ENCODE measurements around the gene PGP. TPM values are rescaled to one million over a fixed set of nuclear protein-coding genes. Genes with fewer than 3 reads are reported as not detected.

Gene PGP
- total RNA-seq, 1 experiment from 2014 or later = 45.0 TPM

- H3K27ac Mint-ChIP-seq (ENCODE audit: unreplicated experiment) = peak overlapping the region; percentile 34
- peaks cover 14% of the 10 kb centered on the region for H3K4me1 Mint-ChIP-seq (ENCODE audit: low read depth, unreplicated experiment)
- no TSS peak for BruUV-seq (replicated peaks)
- no peaks in the 10 kb centered on the region for H3K9me3 Mint-ChIP-seq (ENCODE audit: low read depth, unreplicated experiment)
- intact Hi-C loops (cut with micrococcal nuclease; ENCODE audit: unreplicated experiment) = no loop called here
- DNase-seq = no peak
- no peak for TF ChIP-seq CTCF (IDR thresholded peaks at IDR 0.05; ENCODE audit: unreplicated experiment)
- H3K27me3 Mint-ChIP-seq (ENCODE audit: unreplicated experiment) = peaks cover 33% of the 10 kb centered on the region
- H3K36me3 Mint-ChIP-seq (ENCODE audit: insufficient read depth, unreplicated experiment) = peaks cover 40% of the 10 kb centered on the region
- CTCF ChIA-PET = no interaction called here
- peak overlapping the region; percentile 12 for H3K4me3 Mint-ChIP-seq (ENCODE audit: low read depth, unreplicated experiment)
These were observed 28.1 kb downstream of the PGP start for GRCh38 chr16:2186505-2186904.

- H3K9me3 Mint-ChIP-seq (ENCODE audit: low read depth, unreplicated experiment) = no peaks in the 10 kb centered on the region
- no TSS peak for BruUV-seq (replicated peaks)
- DNase-seq = no peak
- CTCF ChIA-PET = no interaction called here
- intact Hi-C loops (cut with micrococcal nuclease; ENCODE audit: unreplicated experiment) = no loop called here
- TF ChIP-seq CTCF (IDR thresholded peaks at IDR 0.05; ENCODE audit: unreplicated experiment) = no peak
- H3K27me3 Mint-ChIP-seq (ENCODE audit: unreplicated experiment) = peaks cover 31% of the 10 kb centered on the region
- H3K4me3 Mint-ChIP-seq (ENCODE audit: low read depth, unreplicated experiment) = peak overlapping the region; percentile 12
- H3K27ac Mint-ChIP-seq (ENCODE audit: unreplicated experiment) = peak overlapping the region; percentile 34
- H3K4me1 Mint-ChIP-seq (ENCODE audit: low read depth, unreplicated experiment) = peaks cover 14% of the 10 kb centered on the region
- H3K36me3 Mint-ChIP-seq (ENCODE audit: insufficient read depth, unreplicated experiment) = peaks cover 40% of the 10 kb centered on the region
These were observed 28.6 kb downstream of the PGP start for GRCh38 chr16:2186064-2186463.

- CTCF ChIA-PET = interaction anchor here (0.7 to 1.6 kb wide), 2 partner anchors 9 to 274 kb away, joined by 3 to 4 read pairs; no protein-coding TSS in a partner anchor
- no TSS peak for BruUV-seq (replicated peaks)
- H3K4me1 Mint-ChIP-seq (ENCODE audit: low read depth, unreplicated experiment) = peaks cover 14% of the 10 kb centered on the region
- DNase-seq = no peak
- no peak for TF ChIP-seq CTCF (IDR thresholded peaks at IDR 0.05; ENCODE audit: unreplicated experiment)
- H3K27me3 Mint-ChIP-seq (ENCODE audit: unreplicated experiment) = peaks cover 31% of the 10 kb centered on the region
- H3K27ac Mint-ChIP-seq (ENCODE audit: unreplicated experiment) = no peak overlapping the region
- peaks cover 40% of the 10 kb centered on the region for H3K36me3 Mint-ChIP-seq (ENCODE audit: insufficient read depth, unreplicated experiment)
- no peaks in the 10 kb centered on the region for H3K9me3 Mint-ChIP-seq (ENCODE audit: low read depth, unreplicated experiment)
- peak overlapping the region; percentile 27 for H3K4me3 Mint-ChIP-seq (ENCODE audit: low read depth, unreplicated experiment)
- intact Hi-C loops (cut with micrococcal nuclease; ENCODE audit: unreplicated experiment) = no loop called here
These were observed 29.7 kb downstream of the PGP start for GRCh38 chr16:2184962-2185361.

GRCh38 chr16:2184346-2184745, 30.3 kb downstream of the PGP start:
- TSS peak; percentile 18 for BruUV-seq (replicated peaks)
- H3K27me3 Mint-ChIP-seq (ENCODE audit: unreplicated experiment) = peaks cover 31% of the 10 kb centered on the region
- intact Hi-C loops (cut with micrococcal nuclease; ENCODE audit: unreplicated experiment) = no loop called here
- no peak overlapping the region for H3K4me3 Mint-ChIP-seq (ENCODE audit: low read depth, unreplicated experiment)
- DNase-seq = no peak
- H3K36me3 Mint-ChIP-seq (ENCODE audit: insufficient read depth, unreplicated experiment) = peaks cover 43% of the 10 kb centered on the region
- H3K4me1 Mint-ChIP-seq (ENCODE audit: low read depth, unreplicated experiment) = peaks cover 14% of the 10 kb centered on the region
- TF ChIP-seq CTCF (IDR thresholded peaks at IDR 0.05; ENCODE audit: unreplicated experiment) = no peak
- CTCF ChIA-PET = interaction anchor here (0.7 to 1.6 kb wide), 2 partner anchors 10 to 273 kb away, joined by 3 to 4 read pairs; no protein-coding TSS in a partner anchor
- H3K27ac Mint-ChIP-seq (ENCODE audit: unreplicated experiment) = no peak overlapping the region
- H3K9me3 Mint-ChIP-seq (ENCODE audit: low read depth, unreplicated experiment) = no peaks in the 10 kb centered on the region

Data from Calu3 (cell line).